Measurements from ENCODE around the gene PRPF40A. TPM values are rescaled to one million over a fixed set of nuclear protein-coding genes. Genes with fewer than 3 reads are reported as not detected.

Gene PRPF40A
- total and polyA plus RNA-seq, 2 experiments from 2014 or later: 254 to 261 TPM

GRCh38 chr2:152637251-152637650 is 80.0 kb downstream of the PRPF40A start:
- Histone ChIP-seq H2AFZ (no peak overlapping the region), H3K27ac (ENCODE audit: low read depth) (no peak overlapping the region), H3K36me3 (ENCODE audit: insufficient read depth) (peaks cover 31% of the 10 kb centered on the region), H3K27me3 (ENCODE audit: insufficient read depth) (no peaks in the 10 kb centered on the region), H3K79me2 (replicated peaks; ENCODE audit: insufficient read depth) (no peaks in the 10 kb centered on the region), H3K4me3 (no peak overlapping the region), H4K20me1 (replicated peaks; ENCODE audit: insufficient read depth) (no peaks in the 10 kb centered on the region), H3K9me2 (ENCODE audit: insufficient read depth) (no peaks in the 10 kb centered on the region), H3K4me2 (no peak overlapping the region), H3F3A (replicated peaks; ENCODE audit: low read depth) (no peaks in the 10 kb centered on the region), H3K4me1 (ENCODE audit: insufficient read depth) (no peaks in the 10 kb centered on the region)
- Mint-ChIP-seq H3K27me3 (ENCODE audit: insufficient read depth, low read depth, poor library complexity) (peaks cover 13% of the 10 kb centered on the region), H3K4me1 (no peaks in the 10 kb centered on the region), H3K4me3 (no peak overlapping the region), H3K27ac (no peak overlapping the region), H3K36me3 (ENCODE audit: low read depth) (peaks cover 59% of the 10 kb centered on the region), H3K9me3 (peaks cover 2% of the 10 kb centered on the region; the same call in 1 of the 3 replicates)
- ATAC-seq (no peak), DNase-seq (ENCODE audit: low spot score) (no peak)
- no peak for TF ChIP-seq CREB1 (CRISPR knock-in tag; IDR thresholded peaks at IDR 0.05; ENCODE audit: low read depth)
- no peak for TF ChIP-seq NANOG (IDR thresholded peaks at IDR 0.05; ENCODE audit: borderline replicate concordance)
- TF ChIP-seq ETS1 (IDR thresholded peaks at IDR 0.05): no peak
- no peak for TF ChIP-seq STAT1 (IDR thresholded peaks at IDR 0.05; ENCODE audit: unreplicated experiment)
- no peak for TF ChIP-seq ZNF114 (CRISPR knock-in tag; IDR thresholded peaks at IDR 0.05)
- no peak for TF ChIP-seq EZH2 (IDR thresholded peaks at IDR 0.05; ENCODE audit: low read depth, unreplicated experiment)
- no peak for TF ChIP-seq REST (IDR thresholded peaks at IDR 0.05; ENCODE audit: unreplicated experiment)
- no peak for TF ChIP-seq ZNF462 (CRISPR knock-in tag; IDR thresholded peaks at IDR 0.05)
- TF ChIP-seq EZH2phosphoT487 (IDR thresholded peaks at IDR 0.05; ENCODE audit: unreplicated experiment): no peak
- no peak for TF ChIP-seq POLR2AphosphoS5 (IDR thresholded peaks at IDR 0.05; ENCODE audit: low read depth)
- no peak for TF ChIP-seq JUNB (IDR thresholded peaks at IDR 0.05; ENCODE audit: unreplicated experiment)
- TF ChIP-seq CTCF (conservative IDR thresholded peaks at IDR 0.05; ENCODE audit: low read depth in 2 of 2): no peak
